ENCODE data around the gene BDKRB2. TPM values are rescaled to one million over a fixed set of nuclear protein-coding genes. Genes with fewer than 3 reads are reported as not detected.

The BDKRB2 gene
- total RNA-seq, 1 experiment from 2014 or later: 0.15 TPM

- no peak overlapping the region for H4K5ac ChIP-seq (ENCODE audit: insufficient read length, low read depth, low read length)
- no CpG with 5 or more reads among the region's 5 CpGs for WGBS (ENCODE audit: extremely low coverage, insufficient read length, low lambda C conversion rate)
- H2BK20ac ChIP-seq (ENCODE audit: low read depth, low read length, poor library complexity, severe bottlenecking): no peak overlapping the region
- H2BK5ac ChIP-seq (ENCODE audit: insufficient read length, low read length): no peak overlapping the region
- no peak overlapping the region; a peak in 1 of 7 replicates for H3K27ac Mint-ChIP-seq
- no peak overlapping the region for H4K91ac ChIP-seq (ENCODE audit: insufficient read length, low read depth, low read length)
- H2AFZ ChIP-seq (ENCODE audit: low read length): no peak overlapping the region
- no peak overlapping the region for H3K4ac ChIP-seq (ENCODE audit: low read depth, low read length)
- no peaks in the 10 kb centered on the region; the same call in 1 of the 2 replicates for H3K27me3 ChIP-seq (ENCODE audit: insufficient read depth, low read length)
- no peaks in the 10 kb centered on the region for H4K20me1 ChIP-seq (ENCODE audit: control insufficient read depth, insufficient read depth, insufficient read length)
- DNase-seq: peak; percentile 10
- H3K18ac ChIP-seq (ENCODE audit: insufficient read length, low read depth, low read length): no peak overlapping the region
- no peak overlapping the region for H3K9ac ChIP-seq (ENCODE audit: extremely low read depth, insufficient read length, low read length)
- H4K8ac ChIP-seq (replicated peaks; ENCODE audit: insufficient read length, low read depth, low read length): no peak overlapping the region
- H3K27me3 Mint-ChIP-seq (ENCODE audit: low read depth): peaks cover 8% of the 10 kb centered on the region
- no peak overlapping the region for H3K56ac ChIP-seq (ENCODE audit: insufficient read length, low read depth, low read length)
- no peak overlapping the region for H2BK15ac ChIP-seq (ENCODE audit: low read depth, low read length)
- H3K23me2 ChIP-seq (ENCODE audit: insufficient read length, low read depth, low read length, poor library complexity, severe bottlenecking): no peaks in the 10 kb centered on the region
- no peak overlapping the region for H3K27ac ChIP-seq (ENCODE audit: insufficient read length, low read depth, low read length)
- no peaks in the 10 kb centered on the region for H3K9me3 Mint-ChIP-seq
- H3K4me1 Mint-ChIP-seq: peaks cover 0 to 3% of the 10 kb centered on the region in 2 experiments; a peak in 1 of 4 replicates
- H2BK120ac ChIP-seq (ENCODE audit: low read depth, low read length, poor library complexity, severe bottlenecking): no peak overlapping the region
- no peaks in the 10 kb centered on the region for H3K79me1 ChIP-seq (ENCODE audit: insufficient read depth, low read depth, low read length, poor library complexity, severe bottlenecking)
- no peak overlapping the region for H3K4me2 ChIP-seq (ENCODE audit: insufficient read depth, insufficient read length, low read length)
- H3K36me3 Mint-ChIP-seq (ENCODE audit: insufficient read depth in 1 of 3, low read depth in 3 of 3): no peaks in the 10 kb centered on the region
- TF ChIP-seq, protein P1, sequence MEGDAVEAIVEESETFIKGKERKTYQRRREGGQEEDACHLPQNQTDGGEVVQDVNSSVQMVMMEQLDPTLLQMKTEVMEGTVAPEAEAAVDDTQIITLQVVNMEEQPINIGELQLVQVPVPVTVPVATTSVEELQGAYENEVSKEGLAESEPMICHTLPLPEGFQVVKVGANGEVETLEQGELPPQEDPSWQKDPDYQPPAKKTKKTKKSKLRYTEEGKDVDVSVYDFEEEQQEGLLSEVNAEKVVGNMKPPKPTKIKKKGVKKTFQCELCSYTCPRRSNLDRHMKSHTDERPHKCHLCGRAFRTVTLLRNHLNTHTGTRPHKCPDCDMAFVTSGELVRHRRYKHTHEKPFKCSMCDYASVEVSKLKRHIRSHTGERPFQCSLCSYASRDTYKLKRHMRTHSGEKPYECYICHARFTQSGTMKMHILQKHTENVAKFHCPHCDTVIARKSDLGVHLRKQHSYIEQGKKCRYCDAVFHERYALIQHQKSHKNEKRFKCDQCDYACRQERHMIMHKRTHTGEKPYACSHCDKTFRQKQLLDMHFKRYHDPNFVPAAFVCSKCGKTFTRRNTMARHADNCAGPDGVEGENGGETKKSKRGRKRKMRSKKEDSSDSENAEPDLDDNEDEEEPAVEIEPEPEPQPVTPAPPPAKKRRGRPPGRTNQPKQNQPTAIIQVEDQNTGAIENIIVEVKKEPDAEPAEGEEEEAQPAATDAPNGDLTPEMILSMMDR (conservative IDR thresholded peaks at IDR 0.05): no peak
- H3K14ac ChIP-seq (ENCODE audit: insufficient read depth, low read length): no peak overlapping the region
- H3K9me3 ChIP-seq (ENCODE audit: control insufficient read depth, low read depth, low read length): no peaks in the 10 kb centered on the region
- H3T11ph ChIP-seq (ENCODE audit: low read length): no peak overlapping the region
- H2BK12ac ChIP-seq (ENCODE audit: insufficient read length, low read depth, low read length): no peak overlapping the region
- no peak overlapping the region for H3K23ac ChIP-seq (ENCODE audit: insufficient read length, low read depth, low read length)
- H3K79me2 ChIP-seq (ENCODE audit: insufficient read depth, low read length): no peaks in the 10 kb centered on the region
- H2AK5ac ChIP-seq (ENCODE audit: insufficient read length, low read length): no peak overlapping the region
- H3K4me3 Mint-ChIP-seq: no peak overlapping the region
- H3K4me1 ChIP-seq (ENCODE audit: insufficient read depth, low read length): no peaks in the 10 kb centered on the region
These were observed 39.7 kb upstream of the BDKRB2 start for GRCh38 chr14:96164861-96165490.
